Trophoblast cell (in vitro differentiated cells and primary cell): ENCODE measurements around the gene KCNN4.

ENCODE experiments used
- DNase-seq, 2 donors: peaks; one replicate each; pipeline ENCODE4 v3.0.0-alpha.2; 2016
- H2AFZ ChIP-seq: 2 replicates; pipeline ENCODE4 v1.6.1; 2013; ENCODE audit warnings: low read length, moderate library complexity, mild to moderate bottlenecking; ENCODE audit not compliant: insufficient read depth, poor library complexity
- H2AK5ac ChIP-seq: 2 replicates; pipeline ENCODE4 v1.6.1; 2013; ENCODE audit warnings: mild to moderate bottlenecking, low read length
- H2BK120ac ChIP-seq: 2 replicates; pipeline ENCODE4 v1.6.1; 2013; ENCODE audit warnings: low read length, mild to moderate bottlenecking, moderate library complexity; ENCODE audit not compliant: insufficient read depth, poor library complexity
- H2BK12ac ChIP-seq: 2 replicates; pipeline ENCODE4 v1.6.1; 2013; ENCODE audit warnings: mild to moderate bottlenecking, low read length, moderate library complexity
- H2BK5ac ChIP-seq: 2 replicates; pipeline ENCODE4 v1.6.1; 2013; ENCODE audit warnings: low read length, low read depth, moderate library complexity, mild to moderate bottlenecking; ENCODE audit not compliant: poor library complexity
- H3K14ac ChIP-seq: 2 replicates; pipeline ENCODE4 v1.6.1; 2013; ENCODE audit warnings: mild to moderate bottlenecking, low read length
- H3K18ac ChIP-seq: 2 replicates; pipeline ENCODE4 v1.6.1; 2013; ENCODE audit warnings: mild to moderate bottlenecking, low read length
- H3K23ac ChIP-seq: 2 replicates; pipeline ENCODE4 v1.6.1; 2013; ENCODE audit warnings: low read length
- H3K27ac ChIP-seq: 2 replicates; pipeline ENCODE4 v1.5.1; 2013; ENCODE audit warnings: low read depth, mild to moderate bottlenecking, inconsistent platforms, low read length, moderate library complexity
- H3K27me3 ChIP-seq: 2 replicates; pipeline ENCODE4 v1.6.1; 2013; ENCODE audit warnings: inconsistent platforms, mild to moderate bottlenecking, low read length, moderate library complexity; ENCODE audit not compliant: insufficient read depth
- H3K36me3 ChIP-seq, 2 experiments: 1 replicate in 1 of 2; 2 replicates in 1 of 2; pipeline ENCODE4 v1.6.1; 2013; ENCODE audit warnings: low read length in 2 of 2, mild to moderate bottlenecking in 2 of 2, moderate library complexity in 1 of 2; ENCODE audit not compliant: insufficient read depth in 2 of 2, control insufficient read depth in 1 of 2
- H3K4ac ChIP-seq: 2 replicates; pipeline ENCODE4 v1.6.1; 2013; ENCODE audit warnings: low read depth, mild to moderate bottlenecking, low read length, moderate library complexity
- H3K4me1 ChIP-seq, 2 experiments: 1 replicate in 1 of 2; 2 replicates in 1 of 2; pipeline ENCODE4 v1.6.1; 2013; ENCODE audit warnings: low read length in 2 of 2, mild to moderate bottlenecking in 2 of 2, moderate library complexity in 1 of 2; ENCODE audit not compliant: insufficient read depth in 2 of 2, control insufficient read depth in 1 of 2
- H3K4me2 ChIP-seq: 2 replicates; pipeline ENCODE4 v1.6.1; 2013; ENCODE audit warnings: inconsistent platforms, mild to moderate bottlenecking, low read length, moderate library complexity
- H3K4me3 ChIP-seq: 2 replicates; pipeline ENCODE4 v1.5.1; 2013; ENCODE audit warnings: mild to moderate bottlenecking, low read depth, low read length, inconsistent platforms
- H3K79me1 ChIP-seq: one replicate; pipeline ENCODE4 v1.6.1; 2013; ENCODE audit warnings: low read length
- H3K79me2 ChIP-seq: 2 replicates; pipeline ENCODE4 v1.6.1; 2013; ENCODE audit warnings: low read length, mild to moderate bottlenecking; ENCODE audit not compliant: control insufficient read depth, insufficient read depth, poor library complexity
- H3K9ac ChIP-seq: 2 replicates; pipeline ENCODE4 v1.6.1; 2013; ENCODE audit warnings: mild to moderate bottlenecking, low read length
- H3K9me3 ChIP-seq: 2 replicates; pipeline ENCODE4 v1.6.1; 2013; ENCODE audit warnings: low read depth, mild to moderate bottlenecking, control low read depth, inconsistent platforms, low read length; ENCODE audit not compliant: insufficient read depth
- H4K12ac ChIP-seq: 2 replicates; pipeline ENCODE4 v1.6.1; 2013; ENCODE audit warnings: low read depth, mild to moderate bottlenecking, low read length, moderate library complexity
- H4K8ac ChIP-seq: 2 replicates; pipeline ENCODE4 v1.6.1; 2013; ENCODE audit warnings: low read depth, mild to moderate bottlenecking, low read length, moderate library complexity
- H4K91ac ChIP-seq: one replicate; pipeline ENCODE4 v1.6.1; 2013; ENCODE audit warnings: low read depth, mild to moderate bottlenecking, low read length, moderate library complexity
- WGBS: extraction: QIAGEN DNeasy Blood & Tissue Kit; methylation state at CpG from one replicate; pipeline ENCODE4 v1.1.7; 2013; ENCODE audit warnings: missing lambda C conversion rate; ENCODE audit not compliant: insufficient read length, insufficient coverage; ENCODE audit errors: extremely low coverage; 5-methylcytosine and 5-hydroxymethylcytosine counted together

Gene KCNN4

GRCh38 chr19:43755256-43755801, 25.4 kb downstream of the KCNN4 start:
- H2BK120ac ChIP-seq: peak overlapping the region; percentile 97
- peak overlapping the region; percentile 99 for H3K27ac ChIP-seq
- no peak overlapping the region for H3K23ac ChIP-seq
- peak overlapping the region; percentile 32 for H2BK12ac ChIP-seq
- H3K4me2 ChIP-seq: peak overlapping the region; percentile 81
- no CpG with 5 or more reads among the region's 28 CpGs for WGBS
- H3K4me3 ChIP-seq: peak overlapping the region; percentile 94
- DNase-seq: peak; percentile 76 to 91
- peaks cover 10% of the 10 kb centered on the region for H3K79me2 ChIP-seq
- no peaks in the 10 kb centered on the region for H3K27me3 ChIP-seq
- H3K4ac ChIP-seq: peak overlapping the region; percentile 96
- H3K14ac ChIP-seq: peak overlapping the region; percentile 98
- H3K9me3 ChIP-seq: no peaks in the 10 kb centered on the region
- H4K91ac ChIP-seq: peak overlapping the region; percentile 98
- peaks cover 35% of the 10 kb centered on the region for H3K79me1 ChIP-seq
- peaks cover 17 to 20% of the 10 kb centered on the region in 2 experiments for H3K4me1 ChIP-seq
- peaks cover 4 to 7% of the 10 kb centered on the region in 2 experiments for H3K36me3 ChIP-seq
- H4K12ac ChIP-seq: peak overlapping the region; percentile 94
- H2BK5ac ChIP-seq: peak overlapping the region; percentile 96
- peak overlapping the region; percentile 96 for H3K18ac ChIP-seq
- H2AFZ ChIP-seq: peak overlapping the region; percentile 79
- peak overlapping the region; percentile 98 for H4K8ac ChIP-seq
- peak overlapping the region; percentile 80 for H3K9ac ChIP-seq
- peak overlapping the region; percentile 96 for H2AK5ac ChIP-seq

GRCh38 chr19:43754503-43755255, 26.1 kb downstream of the KCNN4 start, which contains the start of gene SMG9:
Gene SMG9 (minus strand): TSS chr19:43754962. CDS start chr19:43750741, 4,221 bp downstream.
- peak within 1 kb of the TSS; percentile 96 for H2BK5ac ChIP-seq
- H3K4ac ChIP-seq: peak within 1 kb of the TSS; percentile 96
- no peaks in the 10 kb centered on the region for H3K27me3 ChIP-seq
- H2BK120ac ChIP-seq: peak within 1 kb of the TSS; percentile 97
- H3K36me3 ChIP-seq: peaks cover 4 to 12% of the 10 kb centered on the region in 2 experiments
- H3K79me1 ChIP-seq: peaks cover 35% of the 10 kb centered on the region
- peak within 1 kb of the TSS; percentile 79 for H2AFZ ChIP-seq
- peak within 1 kb of the TSS; percentile 98 for H4K8ac ChIP-seq
- H4K91ac ChIP-seq: peak within 1 kb of the TSS; percentile 98
- H3K18ac ChIP-seq: peak within 1 kb of the TSS; percentile 96
- no peak within 1 kb of the TSS for H3K23ac ChIP-seq
- H3K4me2 ChIP-seq: peak within 1 kb of the TSS; percentile 81
- peak within 1 kb of the TSS; percentile 94 for H3K4me3 ChIP-seq
- peak within 1 kb of the TSS; percentile 100 for H3K9ac ChIP-seq
- H4K12ac ChIP-seq: peak within 1 kb of the TSS; percentile 94
- peak within 1 kb of the TSS; percentile 96 for H2AK5ac ChIP-seq
- H2BK12ac ChIP-seq: peak within 1 kb of the TSS; percentile 32
- DNase-seq: peak; percentile 98 to 100
- WGBS: no CpG with 5 or more reads among the region's 79 CpGs
- H3K27ac ChIP-seq: peak within 1 kb of the TSS; percentile 99
- H3K4me1 ChIP-seq: peaks cover 17 to 22% of the 10 kb centered on the region in 2 experiments
- peaks cover 10% of the 10 kb centered on the region for H3K79me2 ChIP-seq
- no peaks in the 10 kb centered on the region for H3K9me3 ChIP-seq
- H3K14ac ChIP-seq: peak within 1 kb of the TSS; percentile 98

- H3K79me2 ChIP-seq: peaks cover 10% of the 10 kb centered on the region
- peak overlapping the region; percentile 86 for H4K8ac ChIP-seq
- H3K4ac ChIP-seq: peak overlapping the region; percentile 72
- peak overlapping the region; percentile 79 for H4K91ac ChIP-seq
- peak overlapping the region; percentile 81 for H3K4me2 ChIP-seq
- peak overlapping the region; percentile 38 for H3K18ac ChIP-seq
- H3K4me1 ChIP-seq: peaks cover 20 to 27% of the 10 kb centered on the region in 2 experiments
- peak overlapping the region; percentile 22 for H4K12ac ChIP-seq
- peak overlapping the region; percentile 68 for H3K14ac ChIP-seq
- no peaks in the 10 kb centered on the region for H3K27me3 ChIP-seq
- no peak for DNase-seq
- peak overlapping the region; percentile 99 for H3K27ac ChIP-seq
- peaks cover 35% of the 10 kb centered on the region for H3K79me1 ChIP-seq
- H2BK5ac ChIP-seq: peak overlapping the region; percentile 89
- H3K4me3 ChIP-seq: peak overlapping the region; percentile 74
- H2AFZ ChIP-seq: no peak overlapping the region
- peak overlapping the region; percentile 85 for H2BK120ac ChIP-seq
- no peak overlapping the region for H2BK12ac ChIP-seq
- no CpG with 5 or more reads among the region's 11 CpGs for WGBS
- peaks cover 8 to 17% of the 10 kb centered on the region in 2 experiments for H3K36me3 ChIP-seq
- H2AK5ac ChIP-seq: peak overlapping the region; percentile 32
- H3K9me3 ChIP-seq: no peaks in the 10 kb centered on the region
- no peak overlapping the region for H3K23ac ChIP-seq
- H3K9ac ChIP-seq: peak overlapping the region; percentile 91
These were observed 26.6 kb downstream of the KCNN4 start for GRCh38 chr19:43754253-43754502.

GRCh38 chr19:43752287-43752875, 28.4 kb downstream of the KCNN4 start:
- no CpG with 5 or more reads among the region's 6 CpGs for WGBS
- Histone ChIP-seq H4K12ac (no peak overlapping the region), H3K27ac (peak overlapping the region; percentile 99), H2BK12ac (peak overlapping the region; percentile 23), H3K4me3 (no peak overlapping the region), H3K4me1 (peaks cover 17 to 27% of the 10 kb centered on the region in 2 experiments), H3K18ac (no peak overlapping the region), H4K91ac (peak overlapping the region; percentile 19), H2BK120ac (peak overlapping the region; percentile 9), H3K23ac (no peak overlapping the region), H3K27me3 (no peaks in the 10 kb centered on the region), H3K79me1 (peaks cover 32% of the 10 kb centered on the region), H3K9me3 (no peaks in the 10 kb centered on the region), H3K4me2 (peak overlapping the region; percentile 8), H3K14ac (peak overlapping the region; percentile 40), H3K36me3 (peaks cover 21 to 33% of the 10 kb centered on the region in 2 experiments), H3K4ac (no peak overlapping the region), H3K79me2 (peaks cover 10% of the 10 kb centered on the region), H3K9ac (no peak overlapping the region), H2BK5ac (peak overlapping the region; percentile 70), H4K8ac (no peak overlapping the region), H2AFZ (no peak overlapping the region), H2AK5ac (no peak overlapping the region)
- DNase-seq: no peak
